ENCODE results near the gene CARD18.

CARD18 gene

DNA sequence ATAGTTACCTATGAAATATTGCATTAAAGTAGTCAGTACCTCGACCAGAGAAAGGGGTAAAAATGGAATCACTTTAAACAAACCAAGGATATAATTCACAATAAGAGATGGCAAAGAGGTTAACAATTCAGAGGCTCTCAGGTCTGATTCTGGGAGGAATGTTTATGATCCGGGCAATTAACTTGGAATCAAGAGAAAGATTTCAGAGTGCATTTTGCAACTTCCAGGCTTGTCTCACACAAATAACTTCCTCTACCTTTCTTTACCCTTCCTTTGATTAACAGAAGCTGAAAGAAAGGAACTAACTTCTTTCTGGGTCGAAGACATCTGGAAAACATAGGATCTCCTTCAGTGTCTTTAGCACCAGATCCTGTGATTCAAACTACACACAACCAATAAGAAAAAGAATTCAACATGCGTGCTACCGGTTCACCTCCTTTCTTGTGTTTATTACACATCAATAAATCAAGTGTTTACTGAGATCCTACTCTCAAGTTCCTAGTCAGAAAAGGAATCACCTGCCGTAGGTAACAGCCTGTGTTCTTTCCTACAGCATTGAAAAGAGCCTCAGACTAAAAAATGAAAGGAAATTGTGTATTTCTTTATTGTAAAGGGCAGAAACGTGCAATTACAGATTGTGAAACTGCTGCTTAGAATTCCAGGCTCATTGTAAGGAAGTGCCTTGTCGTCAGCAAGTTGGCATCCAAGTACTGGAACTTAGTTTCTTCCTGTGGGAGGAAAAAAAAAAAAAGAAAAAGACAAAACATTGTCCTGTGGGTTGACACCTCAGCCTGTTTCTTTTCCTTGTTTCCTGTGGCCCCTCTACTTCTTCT is 29.5 kb downstream of the CARD18 start:
- Histone ChIP-seq H3K27ac (ENCODE audit: extremely low read depth, low read depth, low read length) (no peak overlapping the region), H3K4me3 (ENCODE audit: low read depth, low read length) (no peak overlapping the region), H3K9me3 (ENCODE audit: control insufficient read depth, insufficient read depth, low read depth, low read length) (no peaks in the 10 kb centered on the region), H3K36me3 (ENCODE audit: control insufficient read depth in 2 of 2, insufficient read depth in 1 of 2, low read length in 2 of 2) (no peaks in the 10 kb centered on the region), H3K4me1 (ENCODE audit: control insufficient read depth, insufficient read depth, low read length) (no peaks in the 10 kb centered on the region)
- CTCF ChIA-PET: no interaction called here
- POLR2A ChIA-PET: no interaction called here
- TF ChIP-seq, protein P1, sequence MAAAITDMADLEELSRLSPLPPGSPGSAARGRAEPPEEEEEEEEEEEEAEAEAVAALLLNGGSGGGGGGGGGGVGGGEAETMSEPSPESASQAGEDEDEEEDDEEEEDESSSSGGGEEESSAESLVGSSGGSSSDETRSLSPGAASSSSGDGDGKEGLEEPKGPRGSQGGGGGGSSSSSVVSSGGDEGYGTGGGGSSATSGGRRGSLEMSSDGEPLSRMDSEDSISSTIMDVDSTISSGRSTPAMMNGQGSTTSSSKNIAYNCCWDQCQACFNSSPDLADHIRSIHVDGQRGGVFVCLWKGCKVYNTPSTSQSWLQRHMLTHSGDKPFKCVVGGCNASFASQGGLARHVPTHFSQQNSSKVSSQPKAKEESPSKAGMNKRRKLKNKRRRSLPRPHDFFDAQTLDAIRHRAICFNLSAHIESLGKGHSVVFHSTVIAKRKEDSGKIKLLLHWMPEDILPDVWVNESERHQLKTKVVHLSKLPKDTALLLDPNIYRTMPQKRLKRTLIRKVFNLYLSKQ (tag by site-specific recombination; IDR thresholded peaks at IDR 0.05; ENCODE audit: borderline replicate concordance): no peak
- TF ChIP-seq HOXD13 (CRISPR knock-in tag; IDR thresholded peaks at IDR 0.05; ENCODE audit: borderline replicate concordance) (no peak), ZBTB20 (tag by site-specific recombination; IDR thresholded peaks at IDR 0.05) (no peak), ZNF157 (tag by site-specific recombination; IDR thresholded peaks at IDR 0.05) (no peak), ZNF654 (tag by site-specific recombination; IDR thresholded peaks at IDR 0.05; ENCODE audit: low read depth) (no peak), RBAK (tag by site-specific recombination; IDR thresholded peaks at IDR 0.05) (no peak), TRIM28 (IDR thresholded peaks at IDR 0.05; ENCODE audit: borderline replicate concordance, low read length) (no peak), ZNF660 (tag by site-specific recombination; IDR thresholded peaks at IDR 0.05) (no peak), KLF8 (tag by site-specific recombination; IDR thresholded peaks at IDR 0.05) (no peak), KLF10 (tag by site-specific recombination; IDR thresholded peaks at IDR 0.05) (no peak), ZNF596 (tag by site-specific recombination; IDR thresholded peaks at IDR 0.05) (no peak), ZNF843 (tag by site-specific recombination; IDR thresholded peaks at IDR 0.05) (no peak), GFI1B (tag by site-specific recombination; IDR thresholded peaks at IDR 0.05) (no peak), ZNF473 (tag by site-specific recombination; IDR thresholded peaks at IDR 0.05) (no peak), MZF1 (tag by site-specific recombination; IDR thresholded peaks at IDR 0.05; ENCODE audit: borderline replicate concordance) (no peak), ZNF571 (tag by site-specific recombination; IDR thresholded peaks at IDR 0.05) (no peak)
- TF ChIP-seq, protein P2, sequence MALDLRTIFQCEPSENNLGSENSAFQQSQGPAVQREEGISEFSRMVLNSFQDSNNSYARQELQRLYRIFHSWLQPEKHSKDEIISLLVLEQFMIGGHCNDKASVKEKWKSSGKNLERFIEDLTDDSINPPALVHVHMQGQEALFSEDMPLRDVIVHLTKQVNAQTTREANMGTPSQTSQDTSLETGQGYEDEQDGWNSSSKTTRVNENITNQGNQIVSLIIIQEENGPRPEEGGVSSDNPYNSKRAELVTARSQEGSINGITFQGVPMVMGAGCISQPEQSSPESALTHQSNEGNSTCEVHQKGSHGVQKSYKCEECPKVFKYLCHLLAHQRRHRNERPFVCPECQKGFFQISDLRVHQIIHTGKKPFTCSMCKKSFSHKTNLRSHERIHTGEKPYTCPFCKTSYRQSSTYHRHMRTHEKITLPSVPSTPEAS (tag by site-specific recombination; IDR thresholded peaks at IDR 0.05): no peak
- TF ChIP-seq, protein P3, sequence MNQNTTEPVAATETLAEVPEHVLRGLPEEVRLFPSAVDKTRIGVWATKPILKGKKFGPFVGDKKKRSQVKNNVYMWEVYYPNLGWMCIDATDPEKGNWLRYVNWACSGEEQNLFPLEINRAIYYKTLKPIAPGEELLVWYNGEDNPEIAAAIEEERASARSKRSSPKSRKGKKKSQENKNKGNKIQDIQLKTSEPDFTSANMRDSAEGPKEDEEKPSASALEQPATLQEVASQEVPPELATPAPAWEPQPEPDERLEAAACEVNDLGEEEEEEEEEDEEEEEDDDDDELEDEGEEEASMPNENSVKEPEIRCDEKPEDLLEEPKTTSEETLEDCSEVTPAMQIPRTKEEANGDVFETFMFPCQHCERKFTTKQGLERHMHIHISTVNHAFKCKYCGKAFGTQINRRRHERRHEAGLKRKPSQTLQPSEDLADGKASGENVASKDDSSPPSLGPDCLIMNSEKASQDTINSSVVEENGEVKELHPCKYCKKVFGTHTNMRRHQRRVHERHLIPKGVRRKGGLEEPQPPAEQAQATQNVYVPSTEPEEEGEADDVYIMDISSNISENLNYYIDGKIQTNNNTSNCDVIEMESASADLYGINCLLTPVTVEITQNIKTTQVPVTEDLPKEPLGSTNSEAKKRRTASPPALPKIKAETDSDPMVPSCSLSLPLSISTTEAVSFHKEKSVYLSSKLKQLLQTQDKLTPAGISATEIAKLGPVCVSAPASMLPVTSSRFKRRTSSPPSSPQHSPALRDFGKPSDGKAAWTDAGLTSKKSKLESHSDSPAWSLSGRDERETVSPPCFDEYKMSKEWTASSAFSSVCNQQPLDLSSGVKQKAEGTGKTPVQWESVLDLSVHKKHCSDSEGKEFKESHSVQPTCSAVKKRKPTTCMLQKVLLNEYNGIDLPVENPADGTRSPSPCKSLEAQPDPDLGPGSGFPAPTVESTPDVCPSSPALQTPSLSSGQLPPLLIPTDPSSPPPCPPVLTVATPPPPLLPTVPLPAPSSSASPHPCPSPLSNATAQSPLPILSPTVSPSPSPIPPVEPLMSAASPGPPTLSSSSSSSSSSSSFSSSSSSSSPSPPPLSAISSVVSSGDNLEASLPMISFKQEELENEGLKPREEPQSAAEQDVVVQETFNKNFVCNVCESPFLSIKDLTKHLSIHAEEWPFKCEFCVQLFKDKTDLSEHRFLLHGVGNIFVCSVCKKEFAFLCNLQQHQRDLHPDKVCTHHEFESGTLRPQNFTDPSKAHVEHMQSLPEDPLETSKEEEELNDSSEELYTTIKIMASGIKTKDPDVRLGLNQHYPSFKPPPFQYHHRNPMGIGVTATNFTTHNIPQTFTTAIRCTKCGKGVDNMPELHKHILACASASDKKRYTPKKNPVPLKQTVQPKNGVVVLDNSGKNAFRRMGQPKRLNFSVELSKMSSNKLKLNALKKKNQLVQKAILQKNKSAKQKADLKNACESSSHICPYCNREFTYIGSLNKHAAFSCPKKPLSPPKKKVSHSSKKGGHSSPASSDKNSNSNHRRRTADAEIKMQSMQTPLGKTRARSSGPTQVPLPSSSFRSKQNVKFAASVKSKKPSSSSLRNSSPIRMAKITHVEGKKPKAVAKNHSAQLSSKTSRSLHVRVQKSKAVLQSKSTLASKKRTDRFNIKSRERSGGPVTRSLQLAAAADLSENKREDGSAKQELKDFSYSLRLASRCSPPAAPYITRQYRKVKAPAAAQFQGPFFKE (tag by site-specific recombination; IDR thresholded peaks at IDR 0.05; ENCODE audit: borderline replicate concordance): no peak
- TF ChIP-seq, protein P4, sequence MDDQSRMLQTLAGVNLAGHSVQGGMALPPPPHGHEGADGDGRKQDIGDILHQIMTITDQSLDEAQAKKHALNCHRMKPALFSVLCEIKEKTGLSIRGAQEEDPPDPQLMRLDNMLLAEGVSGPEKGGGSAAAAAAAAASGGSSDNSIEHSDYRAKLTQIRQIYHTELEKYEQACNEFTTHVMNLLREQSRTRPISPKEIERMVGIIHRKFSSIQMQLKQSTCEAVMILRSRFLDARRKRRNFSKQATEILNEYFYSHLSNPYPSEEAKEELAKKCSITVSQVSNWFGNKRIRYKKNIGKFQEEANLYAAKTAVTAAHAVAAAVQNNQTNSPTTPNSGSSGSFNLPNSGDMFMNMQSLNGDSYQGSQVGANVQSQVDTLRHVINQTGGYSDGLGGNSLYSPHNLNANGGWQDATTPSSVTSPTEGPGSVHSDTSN (CRISPR knock-in tag; IDR thresholded peaks at IDR 0.05): no peak
- TF ChIP-seq, protein P5, sequence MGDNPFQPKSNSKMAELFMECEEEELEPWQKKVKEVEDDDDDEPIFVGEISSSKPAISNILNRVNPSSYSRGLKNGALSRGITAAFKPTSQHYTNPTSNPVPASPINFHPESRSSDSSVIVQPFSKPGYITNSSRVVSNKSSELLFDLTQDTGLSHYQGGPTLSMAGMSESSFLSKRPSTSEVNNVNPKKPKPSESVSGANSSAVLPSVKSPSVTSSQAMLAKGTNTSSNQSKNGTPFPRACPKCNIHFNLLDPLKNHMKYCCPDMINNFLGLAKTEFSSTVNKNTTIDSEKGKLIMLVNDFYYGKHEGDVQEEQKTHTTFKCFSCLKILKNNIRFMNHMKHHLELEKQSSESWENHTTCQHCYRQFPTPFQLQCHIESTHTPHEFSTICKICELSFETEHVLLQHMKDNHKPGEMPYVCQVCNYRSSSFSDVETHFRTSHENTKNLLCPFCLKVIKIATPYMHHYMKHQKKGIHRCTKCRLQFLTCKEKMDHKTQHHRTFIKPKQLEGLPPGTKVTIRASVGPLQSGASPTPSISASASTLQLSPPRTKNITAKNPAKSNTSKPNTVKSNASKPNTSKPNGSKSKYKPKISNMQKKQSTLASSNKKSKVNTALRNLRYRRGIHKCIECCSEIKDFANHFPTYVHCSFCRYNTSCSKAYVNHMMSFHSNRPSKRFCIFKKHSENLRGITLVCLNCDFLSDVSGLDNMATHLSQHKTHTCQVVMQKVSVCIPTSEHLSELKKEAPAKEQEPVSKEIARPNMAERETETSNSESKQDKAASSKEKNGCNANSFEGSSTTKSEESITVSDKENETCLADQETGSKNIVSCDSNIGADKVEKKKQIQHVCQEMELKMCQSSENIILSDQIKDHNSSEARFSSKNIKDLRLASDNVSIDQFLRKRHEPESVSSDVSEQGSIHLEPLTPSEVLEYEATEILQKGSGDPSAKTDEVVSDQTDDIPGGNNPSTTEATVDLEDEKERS (tag by site-specific recombination; IDR thresholded peaks at IDR 0.05): no peak

Measured in HEK293 (cell line).